IPS DF 19.7 (cell line): Measurements from ENCODE around the gene PLS1.

Experiments used
- DNase-seq: peaks from one replicate; pipeline ENCODE4 v3.0.0-alpha.2; 2013; ENCODE audit warnings: low read depth, low spot score

Gene PLS1

DNA sequence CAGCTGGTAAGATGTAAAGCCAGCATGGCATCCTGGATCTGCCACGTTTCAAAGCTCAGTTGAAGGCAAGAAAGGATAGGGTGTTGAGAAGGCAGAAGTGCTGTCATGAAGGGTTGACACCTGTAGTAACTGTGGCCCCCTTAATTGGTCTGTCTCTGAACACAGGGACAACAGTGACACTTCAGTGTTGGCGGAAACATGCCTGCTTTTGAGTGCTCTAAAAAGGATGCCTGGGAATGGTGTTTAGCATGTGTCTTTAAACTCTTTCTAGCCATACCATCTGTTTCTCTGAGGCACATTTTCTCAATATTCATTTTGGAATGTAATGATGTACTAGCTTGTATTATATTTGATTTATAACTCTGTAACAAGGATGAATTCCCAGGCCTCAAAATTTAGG lies 42.1 kb downstream of the PLS1 start:
- DNase-seq: no peak

DNA sequence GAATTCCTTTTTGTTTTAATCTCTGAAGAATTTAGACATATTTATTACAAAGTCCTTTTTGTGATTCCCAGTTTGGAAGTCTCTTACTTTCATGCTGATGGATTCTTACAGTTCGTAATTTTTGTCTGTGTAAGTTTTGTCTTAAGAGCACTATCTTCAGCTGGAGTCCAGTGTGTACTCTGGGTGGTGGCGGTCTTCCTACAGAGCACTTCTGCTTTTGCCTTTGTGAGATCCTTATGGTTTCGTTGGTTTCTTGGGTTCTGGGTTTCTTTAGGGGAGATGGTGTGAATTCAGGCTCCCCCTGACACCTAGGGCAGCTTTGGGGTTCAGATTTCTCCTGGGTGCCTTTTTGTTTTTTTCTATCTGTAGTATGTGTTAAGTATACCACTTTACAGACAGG lies 45.3 kb downstream of the PLS1 start:
- no peak for DNase-seq

GRCh38 chr3:142642956-142643355 lies 46.8 kb downstream of the PLS1 start:
- no peak for DNase-seq

- no peak for DNase-seq
These were observed 48.3 kb downstream of the PLS1 start for GRCh38 chr3:142644502-142644901.

DNA sequence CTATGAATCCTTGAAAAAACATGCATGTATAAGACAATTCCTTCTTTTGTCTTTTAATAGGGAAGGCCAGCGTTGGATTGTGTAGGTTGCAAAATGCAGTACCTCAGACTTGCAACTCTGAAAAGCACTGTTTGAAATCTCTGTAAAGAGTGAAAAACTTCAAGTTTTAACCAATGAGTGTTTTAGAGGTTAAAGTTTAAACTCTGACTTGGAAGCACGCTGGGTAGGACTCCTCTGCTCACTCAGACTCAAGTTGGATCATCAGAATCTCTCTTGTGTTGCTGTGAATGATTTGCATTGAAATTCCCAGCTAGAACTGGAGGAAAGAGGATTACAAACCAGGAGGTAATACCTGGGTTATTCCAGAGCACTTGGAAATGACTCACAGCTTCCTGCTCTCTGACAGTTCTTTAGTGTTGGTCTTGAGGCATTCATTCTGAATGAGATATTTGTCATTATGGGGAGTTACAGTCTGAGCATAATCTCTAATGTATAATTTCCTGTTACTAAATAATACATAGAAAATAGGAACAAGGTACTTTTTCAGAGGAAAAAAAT lies 49.1 kb downstream of the PLS1 start:
- DNase-seq: no peak

DNA sequence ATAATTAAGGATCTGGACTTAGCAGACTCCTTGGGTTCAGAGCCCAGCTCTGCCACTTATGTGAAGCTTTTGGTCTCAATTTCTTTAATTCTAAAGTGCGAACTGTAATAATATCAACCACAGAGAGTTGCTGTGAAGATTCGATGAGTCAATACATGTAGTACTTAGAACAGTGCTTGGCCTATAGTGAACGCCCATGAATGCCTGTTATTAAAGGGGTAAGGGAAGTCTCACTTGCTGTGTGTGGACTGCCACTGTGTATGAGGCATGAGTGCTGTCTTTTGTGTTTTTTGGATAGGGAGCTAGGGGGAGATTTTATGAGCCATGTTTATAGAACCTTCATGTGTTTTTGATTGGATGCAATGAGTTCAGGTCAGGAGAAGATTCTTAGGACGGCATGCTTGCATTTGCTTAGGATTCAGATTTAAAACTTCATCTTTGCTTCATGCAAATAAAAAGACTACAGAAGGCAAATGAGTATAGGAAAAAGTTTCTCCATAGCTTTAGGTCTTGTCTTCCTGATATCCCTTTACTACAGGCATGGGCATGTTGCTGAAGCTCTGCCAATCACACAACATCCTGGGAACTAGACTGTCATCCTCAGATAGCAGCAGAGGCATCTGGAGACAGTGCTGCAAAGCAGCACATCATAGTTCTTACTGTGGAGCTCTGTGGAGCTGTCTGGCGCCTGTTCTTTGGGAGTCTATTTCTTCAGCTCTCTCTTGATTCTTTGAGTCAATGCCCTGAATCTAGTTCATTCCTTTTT lies 50.0 kb downstream of the PLS1 start:
- DNase-seq: no peak

DNA sequence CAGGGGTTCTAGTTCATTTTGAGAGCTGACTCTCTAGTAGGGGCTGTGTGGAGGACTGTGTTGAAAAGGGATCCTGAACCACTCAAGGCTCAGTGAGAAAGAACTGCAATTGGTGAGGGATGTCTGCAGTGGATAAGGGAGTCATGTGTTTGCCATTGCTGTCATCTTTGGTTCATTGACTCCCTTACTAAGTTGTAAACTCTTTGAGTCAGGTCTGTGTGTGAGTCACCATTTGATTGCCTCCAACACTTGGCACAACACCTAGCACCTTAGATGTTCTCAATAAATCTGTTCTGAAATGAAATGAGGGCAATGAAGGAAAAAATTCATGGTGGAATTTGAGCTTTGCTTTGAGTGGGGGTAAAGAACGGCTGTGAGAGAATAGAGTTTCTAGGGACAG lies 51.7 kb downstream of the PLS1 start:
- no peak for DNase-seq

GRCh38 chr3:142648950-142649349 lies 52.8 kb downstream of the PLS1 start:
- no peak for DNase-seq

DNA sequence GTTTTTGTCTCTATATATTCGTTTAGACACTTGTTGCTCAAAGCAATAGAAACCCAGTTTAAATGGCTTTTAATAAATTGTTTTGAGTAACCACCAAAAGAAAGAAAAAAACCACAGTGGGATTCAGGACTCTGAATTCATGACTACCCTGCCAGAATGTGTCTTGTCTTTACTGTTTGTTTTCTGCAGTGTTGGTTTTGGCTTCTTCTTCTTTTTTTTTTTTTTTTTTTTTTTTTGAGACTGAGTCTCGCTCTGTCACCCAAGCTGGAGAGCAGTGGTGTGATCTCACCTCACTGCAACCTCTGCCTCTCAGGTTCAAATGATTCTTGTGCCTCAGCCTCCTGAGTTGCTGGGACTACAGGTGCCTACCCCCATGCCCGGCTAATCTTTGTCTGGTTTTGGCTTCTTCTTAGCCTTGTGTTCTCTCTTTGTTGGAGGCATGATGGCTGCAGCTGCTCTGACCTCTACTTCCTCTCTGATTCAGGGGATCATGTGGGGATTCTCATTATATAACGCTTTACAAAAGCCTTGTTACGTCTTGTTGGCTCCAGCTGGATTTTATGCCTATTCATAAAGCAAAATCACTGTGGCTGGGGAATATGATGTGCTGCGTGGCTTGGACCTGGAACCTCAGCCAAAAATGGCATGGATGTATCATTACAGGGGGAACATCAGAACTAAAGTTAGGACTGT lies 54.0 kb downstream of the PLS1 start:
- DNase-seq: no peak

DNA sequence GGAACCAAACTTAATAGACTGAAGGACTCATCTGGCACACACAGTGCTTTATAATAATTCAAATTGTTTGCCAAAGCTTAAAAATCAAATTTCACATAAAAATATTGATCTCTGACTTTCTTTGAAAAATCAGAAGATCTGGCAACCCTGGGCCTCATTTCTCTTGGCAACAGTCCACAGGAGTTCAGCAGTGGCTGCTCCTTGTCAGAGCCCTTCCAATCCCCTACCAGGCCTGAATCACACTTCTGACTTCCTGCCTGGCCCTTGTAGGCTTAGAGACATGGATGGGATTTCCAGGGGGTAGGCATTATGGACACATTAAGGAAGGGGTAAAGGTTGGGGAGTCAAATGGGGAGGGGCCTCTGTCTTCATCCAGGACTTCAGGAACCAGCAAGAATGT lies 55.5 kb downstream of the PLS1 start:
- no peak for DNase-seq

DNA sequence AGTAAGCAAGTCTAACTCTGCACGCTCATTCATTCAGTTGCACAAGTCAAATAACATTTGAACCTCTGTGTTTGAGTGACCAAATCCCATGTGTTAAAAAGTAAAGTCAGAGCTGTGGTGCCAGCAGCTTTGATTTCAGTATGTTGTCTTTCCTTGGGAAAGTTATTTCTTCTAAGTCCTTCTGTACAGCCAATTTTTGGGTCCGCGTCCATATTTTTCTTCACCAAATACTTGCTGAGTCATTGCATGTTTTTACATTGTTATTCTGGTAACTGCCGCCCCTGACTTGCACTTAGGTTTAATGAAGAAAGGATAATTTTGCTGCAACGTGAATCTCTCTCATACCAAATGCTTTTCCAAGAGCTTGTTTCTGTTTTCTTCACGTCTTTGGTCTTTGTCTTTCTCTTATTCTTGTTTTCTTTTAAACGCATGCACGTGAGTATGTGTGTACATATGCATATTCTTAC lies 56.7 kb downstream of the PLS1 start:
- no peak for DNase-seq

DNA sequence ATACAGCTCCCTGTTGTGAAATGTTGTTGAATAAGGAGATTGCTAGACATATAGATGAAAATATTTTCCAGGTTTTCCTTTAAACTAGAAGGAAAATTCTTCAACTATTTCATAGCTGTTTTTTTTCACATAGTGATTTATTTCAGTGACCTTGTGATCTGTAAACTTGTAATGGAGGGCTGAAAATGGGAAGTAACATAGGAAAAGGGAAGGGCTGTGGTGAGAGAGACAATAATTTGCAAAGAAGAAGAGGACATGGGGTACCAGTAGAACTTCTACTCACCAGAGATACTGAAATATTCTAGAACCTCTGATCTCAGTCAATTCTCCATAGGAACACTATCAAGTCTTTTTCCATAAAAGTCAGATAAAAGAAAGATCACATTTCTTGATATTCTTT lies 60.4 kb downstream of the PLS1 start:
- no peak for DNase-seq

- no peak for DNase-seq
These were observed 60.8 kb downstream of the PLS1 start for GRCh38 chr3:142657033-142657432.

DNA sequence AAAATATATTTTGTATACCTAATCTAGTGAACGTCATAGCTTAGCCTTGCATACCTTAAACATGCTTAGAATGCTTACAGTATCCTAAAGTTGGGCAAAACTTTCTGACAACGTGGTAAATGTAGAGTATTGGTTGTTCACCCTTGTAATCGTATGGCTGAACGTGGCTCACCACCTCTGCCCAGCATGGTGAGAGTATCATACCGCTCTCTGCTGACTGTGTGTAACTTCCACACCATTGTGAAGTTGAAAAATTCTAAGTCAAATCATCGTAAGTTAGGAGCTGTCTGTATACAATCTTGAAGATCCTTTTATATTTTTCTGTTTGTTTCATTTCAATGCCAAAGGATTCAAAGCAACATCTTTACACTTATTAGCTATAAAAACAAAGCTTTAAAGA lies 64.2 kb downstream of the PLS1 start:
- DNase-seq: no peak

- DNase-seq: no peak
These were observed 64.7 kb downstream of the PLS1 start for GRCh38 chr3:142660893-142661292.

GRCh38 chr3:142663865-142664264 lies 67.7 kb downstream of the PLS1 start:
- no peak for DNase-seq

DNA sequence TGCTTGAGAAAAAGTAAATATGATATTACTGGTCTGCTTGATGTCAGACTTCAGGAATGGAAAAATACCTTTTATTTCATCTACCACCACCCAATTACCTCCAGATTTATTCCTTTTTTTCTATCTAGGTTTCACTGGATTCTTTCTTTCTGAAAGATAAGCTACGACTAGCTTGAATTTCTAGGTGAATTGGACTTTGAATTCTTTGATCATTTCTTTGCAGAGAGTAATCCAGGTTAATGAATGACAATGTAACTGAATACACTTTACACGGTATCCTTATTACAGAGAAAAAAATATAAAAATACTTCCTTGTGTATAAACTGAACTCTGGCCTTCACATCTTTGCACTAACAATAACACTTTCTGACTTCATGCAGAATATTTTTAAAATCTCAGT lies 68.1 kb downstream of the PLS1 start:
- no peak for DNase-seq

GRCh38 chr3:142664819-142665218 lies 68.6 kb downstream of the PLS1 start:
- DNase-seq: no peak

GRCh38 chr3:142670120-142670519 lies 73.9 kb downstream of the PLS1 start:
- no peak for DNase-seq

DNA sequence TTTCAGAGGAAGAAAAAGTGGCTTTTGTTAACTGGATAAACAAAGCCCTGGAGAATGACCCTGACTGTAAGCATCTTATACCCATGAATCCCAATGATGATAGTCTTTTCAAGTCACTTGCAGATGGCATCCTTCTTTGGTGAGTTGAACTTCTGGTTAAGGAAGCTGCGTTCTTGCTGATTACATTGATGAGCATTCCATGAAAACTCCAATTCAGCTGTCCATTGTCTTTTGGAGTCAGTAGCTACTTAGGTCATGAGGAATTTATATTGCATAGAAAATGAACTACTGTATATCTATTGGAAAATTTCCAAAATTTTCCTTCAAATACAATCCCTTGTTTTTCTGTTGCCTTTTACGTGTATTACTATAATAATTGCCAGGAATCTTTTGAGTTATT lies 80.0 kb downstream of the PLS1 start:
- DNase-seq: no peak

GRCh38 chr3:142680710-142681109 lies 84.5 kb downstream of the PLS1 start:
- no peak for DNase-seq

- no peak for DNase-seq
These were observed 94.4 kb downstream of the PLS1 start for GRCh38 chr3:142690613-142691012.

GRCh38 chr3:142691527-142691926 lies 95.3 kb downstream of the PLS1 start:
- no peak for DNase-seq
